HG03025 (cell line): Measurements from ENCODE around the gene IMMP2L.
"Not testable (repeated sequence)": the region's sequence is repeated elsewhere in the genome, so short reads cannot be mapped to it uniquely, and the experiment has no call there.

Experiments
- ATAC-seq: cut with Tn5 transposase; IDR thresholded peaks from one replicate; pipeline ENCODE4 v1.9.1; 2021; ENCODE audit warnings: mild to moderate bottlenecking, moderate library complexity; ENCODE audit not compliant: unreplicated experiment, low FRiP score

IMMP2L gene

DNA sequence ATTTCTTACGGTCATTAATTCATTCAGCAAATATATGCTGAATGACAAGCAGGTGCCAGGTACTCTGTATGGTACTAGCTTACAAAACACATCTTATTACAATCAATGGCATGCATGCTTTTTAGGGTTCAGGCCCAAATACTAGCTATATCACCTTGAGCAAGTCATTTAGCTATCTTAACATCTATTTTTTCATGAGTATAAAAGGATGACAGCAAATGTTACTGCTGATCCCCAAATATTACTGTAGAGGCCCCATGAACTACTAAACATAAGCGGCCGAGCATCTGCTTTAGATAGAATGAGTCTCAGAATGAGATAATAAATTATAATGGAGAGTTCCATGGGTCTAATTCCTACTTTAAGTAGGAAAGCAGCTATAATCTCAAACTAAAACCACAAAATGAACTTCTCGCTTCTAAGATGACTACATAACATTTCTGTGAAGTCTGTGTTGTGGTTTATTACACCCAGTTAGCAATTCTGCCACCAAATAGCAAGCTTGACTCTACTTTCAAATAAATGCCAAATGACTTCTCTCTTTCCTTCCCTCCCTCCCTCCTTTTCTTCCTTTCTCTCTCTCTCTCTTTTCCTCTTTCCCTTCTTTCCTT, 585.1 kb downstream of the IMMP2L start:
- no peak for ATAC-seq

DNA sequence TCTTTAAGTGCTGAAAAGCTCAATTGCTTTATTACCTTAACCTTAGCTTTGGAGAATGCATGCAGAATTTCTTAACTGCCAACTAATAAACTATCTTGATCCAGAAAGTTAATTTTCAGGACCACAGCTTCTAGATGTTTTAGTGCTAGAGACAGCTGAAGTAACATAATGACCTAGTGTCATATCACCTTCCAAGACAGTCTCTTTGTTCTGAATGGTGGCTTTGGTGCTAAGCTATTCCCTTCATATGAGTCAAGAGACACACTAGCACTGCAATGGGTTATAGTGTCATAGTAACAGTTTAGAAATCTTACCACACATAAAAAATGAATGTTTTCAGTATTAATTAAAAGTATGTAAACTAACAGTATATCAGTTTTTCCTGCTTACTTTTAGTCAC, 586.8 kb downstream of the IMMP2L start:
- no peak for ATAC-seq

DNA sequence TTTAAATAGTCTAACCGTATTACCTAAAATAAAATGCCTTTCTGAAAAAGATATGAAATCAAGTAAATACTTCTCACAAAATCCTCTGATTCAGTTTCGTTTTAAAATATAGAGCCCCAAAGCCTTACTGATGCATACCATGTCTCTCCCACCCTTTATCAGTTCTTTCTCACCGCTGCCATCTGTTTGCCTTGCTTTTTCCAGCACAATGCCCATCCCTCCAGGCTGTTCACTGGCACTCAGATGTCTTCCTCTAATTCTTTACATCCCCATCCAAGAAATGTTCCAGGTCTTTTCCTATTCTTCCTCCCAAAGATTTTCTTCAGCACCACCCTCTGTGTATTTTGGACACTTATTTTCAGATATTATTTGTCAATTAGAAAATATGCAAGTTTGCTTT, 587.9 kb downstream of the IMMP2L start:
- no peak for ATAC-seq

DNA sequence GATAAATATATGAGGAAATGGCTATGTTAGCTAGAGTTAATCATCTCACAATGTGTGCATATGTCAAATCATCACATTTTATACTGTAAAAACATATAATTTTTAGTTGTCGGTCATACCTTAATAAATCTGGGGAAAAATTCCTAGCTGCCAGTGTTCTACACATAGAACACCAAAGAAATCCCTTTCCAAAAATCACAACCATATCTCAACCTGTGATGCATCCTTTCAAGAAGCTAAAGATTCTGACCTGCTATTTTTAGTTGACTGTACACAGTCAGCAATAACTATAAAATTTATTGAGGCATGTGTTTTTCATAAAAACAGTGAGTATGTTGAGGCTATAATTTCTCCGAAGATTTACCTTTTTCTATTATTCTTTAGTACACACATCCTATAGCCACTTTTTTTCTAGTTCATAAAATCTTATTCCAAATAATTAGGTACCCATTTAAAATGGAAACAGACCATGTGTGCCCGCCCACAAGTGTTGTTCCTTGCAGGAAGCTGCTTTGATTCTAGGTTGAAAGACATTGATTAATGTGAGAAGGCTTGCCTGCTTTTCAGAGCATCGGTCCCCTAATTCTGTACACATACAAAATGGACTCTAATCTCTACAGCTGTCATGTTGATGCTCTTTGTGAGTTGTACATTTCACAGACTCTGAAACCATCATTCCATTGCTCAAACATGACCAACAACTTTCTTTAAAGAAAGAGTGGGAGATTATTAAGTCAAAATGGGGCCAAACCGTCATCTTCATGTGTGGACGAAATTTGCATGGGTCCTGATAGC, 588.9 kb downstream of the IMMP2L start:
- ATAC-seq: no peak

DNA sequence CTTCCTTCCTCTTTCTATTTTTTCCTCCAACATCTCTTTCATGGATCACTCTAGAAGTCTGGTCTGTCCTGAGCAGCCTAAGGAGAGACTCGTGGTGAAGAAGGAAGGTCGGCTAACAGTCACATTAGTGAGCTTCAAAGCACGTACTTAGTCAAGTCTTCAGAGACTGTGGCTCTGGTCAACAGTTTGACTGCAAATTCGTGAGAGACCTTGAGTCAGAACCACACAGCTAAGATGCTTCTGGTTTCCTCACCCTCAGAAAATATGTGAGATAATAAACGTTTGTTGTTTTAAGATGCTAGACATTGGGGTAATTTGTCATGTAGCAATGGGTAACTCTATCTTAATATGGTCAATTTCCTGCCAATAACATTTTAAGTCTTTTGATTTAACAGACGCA, 597.5 kb downstream of the IMMP2L start:
- ATAC-seq: no peak

DNA sequence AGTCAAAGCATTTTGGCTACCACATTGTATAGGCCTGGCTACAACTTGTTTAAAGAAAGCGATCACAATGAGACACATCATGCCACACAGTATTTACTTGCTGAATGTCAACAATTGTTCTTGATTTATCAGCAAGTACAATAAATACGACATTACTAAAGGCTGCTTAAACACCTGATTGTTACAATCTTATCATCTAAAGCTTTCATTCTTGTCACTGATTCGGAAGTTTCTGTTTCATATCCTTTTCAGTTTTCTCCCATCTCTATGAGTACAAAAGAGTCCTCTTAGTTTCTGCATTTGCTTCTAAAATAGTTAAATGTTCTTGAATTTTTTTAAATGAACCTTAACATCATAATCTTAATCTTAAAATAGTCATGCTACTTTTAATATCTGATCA, 599.5 kb downstream of the IMMP2L start:
- no peak for ATAC-seq

DNA sequence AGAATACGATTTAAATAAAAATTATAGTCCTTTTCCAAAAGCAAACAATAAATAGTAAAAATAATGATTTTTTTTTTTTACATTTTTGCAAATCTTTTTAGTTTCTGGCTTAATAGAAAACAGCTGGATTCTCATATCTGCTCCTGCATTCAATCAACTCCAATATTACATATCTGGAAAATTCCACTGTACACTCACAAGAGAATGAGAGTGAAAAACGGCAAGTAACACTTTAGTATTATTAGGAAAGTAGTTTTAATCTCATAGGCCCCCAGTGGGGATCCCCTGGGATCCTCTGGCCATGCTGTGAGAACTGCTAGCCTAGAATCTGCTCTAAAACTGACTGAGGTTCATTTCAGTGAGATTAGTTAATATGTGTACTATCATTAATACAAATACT, 599.9 kb downstream of the IMMP2L start:
- ATAC-seq: no peak

DNA sequence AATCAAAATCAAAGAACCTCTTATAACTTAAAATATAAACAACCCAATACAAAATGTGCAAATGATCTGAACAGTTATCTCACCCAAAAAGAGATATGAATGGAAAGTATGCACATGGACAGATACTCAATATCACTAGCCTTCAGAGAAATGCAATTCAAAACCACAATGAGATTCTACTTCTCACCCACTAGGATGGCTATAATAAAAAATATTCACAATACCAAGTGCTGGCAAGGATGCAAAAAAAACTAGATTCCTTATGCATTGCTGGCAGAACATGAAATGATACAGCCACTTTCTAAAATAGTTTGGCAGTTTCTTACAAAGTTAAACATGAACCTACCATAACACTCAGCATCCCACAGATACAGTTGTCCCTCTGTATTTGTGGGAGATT, 601.5 kb downstream of the IMMP2L start:
- ATAC-seq: no peak

DNA sequence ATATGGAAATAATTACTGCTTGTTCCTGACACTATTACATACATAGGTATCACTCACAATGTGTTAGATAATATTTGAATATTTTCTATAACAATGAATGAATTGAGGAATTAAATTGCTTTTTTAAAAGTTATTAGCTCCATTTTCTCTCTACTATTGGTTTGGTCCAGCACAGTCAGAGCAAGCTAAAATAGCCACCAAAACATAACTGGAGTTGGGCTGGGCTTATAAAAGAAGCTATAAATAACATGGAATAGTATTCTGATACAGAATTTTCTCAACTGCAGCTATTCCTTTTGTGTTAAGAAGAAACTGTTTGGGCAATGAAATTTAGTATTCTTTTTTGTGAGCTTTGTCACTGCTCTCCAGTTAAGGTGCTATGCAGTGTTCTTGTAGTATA, 614.0 kb downstream of the IMMP2L start:
- ATAC-seq: no peak

DNA sequence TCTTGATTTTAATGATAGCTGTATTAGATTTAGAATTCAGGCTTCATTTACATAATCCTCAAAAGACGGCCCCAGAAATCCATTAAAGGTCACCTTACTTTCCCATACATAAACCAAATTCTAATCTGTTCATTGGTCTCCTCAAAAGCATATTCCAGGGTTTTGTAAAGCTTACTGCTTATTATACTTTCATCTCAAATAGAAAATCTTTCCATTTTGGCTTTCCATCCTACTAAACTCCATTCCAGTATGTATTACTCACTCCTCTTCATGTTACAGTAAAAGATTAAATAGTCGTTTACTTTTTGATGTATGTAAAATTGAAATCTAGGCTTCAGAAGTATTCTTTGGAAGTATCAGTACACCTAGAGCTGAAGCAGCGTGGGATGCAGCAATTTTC, 614.9 kb downstream of the IMMP2L start:
- no peak for ATAC-seq

DNA sequence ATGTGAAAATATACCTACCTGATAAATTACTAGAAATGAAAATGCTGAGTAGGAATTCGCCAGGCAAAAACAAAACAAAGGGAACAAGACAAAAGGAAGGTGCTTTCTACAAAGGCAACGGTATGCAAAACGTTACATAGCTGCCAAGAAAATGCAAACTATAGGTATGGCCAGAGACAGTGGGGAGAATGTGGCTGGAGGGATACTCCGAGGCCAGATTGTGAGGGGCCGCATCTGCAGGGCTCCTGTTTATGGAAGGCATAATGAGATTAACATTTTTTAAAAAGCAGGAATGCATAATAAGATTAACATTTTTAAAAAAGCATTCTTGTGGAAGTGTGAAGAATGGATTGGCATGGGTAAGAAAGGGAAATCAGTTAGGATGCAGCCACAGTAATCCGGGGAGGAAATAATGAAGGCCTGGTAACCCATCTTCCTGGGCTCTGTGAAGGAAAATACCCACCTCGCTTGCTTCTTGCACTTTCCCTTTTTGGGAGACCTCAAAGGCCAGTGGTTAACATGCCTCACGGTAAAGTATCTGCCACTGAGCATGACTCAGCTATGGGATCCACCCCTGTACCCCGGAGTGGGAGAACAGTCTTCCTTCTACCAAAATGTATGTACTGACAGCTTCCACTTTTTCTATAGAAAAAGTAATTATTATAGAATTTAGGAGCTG, 617.2 kb downstream of the IMMP2L start:
- no peak for ATAC-seq

DNA sequence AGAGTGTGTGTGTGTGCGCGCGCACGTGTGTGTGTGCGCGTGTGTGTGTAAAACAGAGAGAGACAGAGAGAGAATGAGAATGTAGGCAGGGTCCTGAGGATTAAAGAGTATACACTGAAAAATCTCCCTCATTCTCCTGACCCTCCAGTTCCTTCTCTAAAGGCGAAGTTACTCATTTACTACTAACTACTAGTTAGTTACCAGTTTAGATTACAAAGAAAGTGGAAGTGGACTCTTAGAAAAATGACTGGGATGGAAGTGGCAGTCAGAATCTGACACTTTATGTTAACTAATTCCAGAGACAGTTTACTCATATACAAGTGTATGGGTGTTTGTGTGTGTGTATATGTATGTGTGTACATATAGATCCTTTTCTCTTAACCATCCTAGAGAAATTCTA, 617.8 kb downstream of the IMMP2L start:
- ATAC-seq: no peak

DNA sequence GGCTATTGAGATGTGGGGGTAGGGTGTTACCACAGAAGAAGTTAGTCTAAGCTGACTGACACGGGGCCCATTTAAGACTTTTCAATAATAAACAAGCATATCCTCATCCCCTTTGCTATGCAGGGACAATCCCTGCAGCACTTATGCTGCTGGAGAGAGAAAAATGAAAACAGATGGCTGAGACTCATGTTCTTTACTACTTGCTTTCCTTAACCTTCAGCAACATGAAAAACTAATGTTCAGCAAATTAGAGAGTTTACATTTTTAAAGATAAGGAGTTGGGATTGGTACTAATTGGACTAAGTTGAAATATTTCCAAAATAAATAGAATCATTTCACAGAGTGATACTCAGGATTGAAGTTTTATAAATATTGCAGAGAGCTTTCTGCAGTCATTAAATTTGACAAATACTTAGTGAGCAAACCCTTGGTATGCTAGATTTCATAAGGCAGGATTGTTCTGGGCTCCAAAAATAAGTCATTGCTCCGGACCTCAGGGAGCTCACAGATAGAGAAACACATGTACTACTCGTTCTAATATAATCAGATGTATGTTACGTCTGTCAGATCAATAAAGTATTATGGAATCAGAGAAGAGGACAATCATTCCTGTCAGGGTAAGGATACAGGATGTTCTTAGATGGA, 618.5 kb downstream of the IMMP2L start:
- no peak for ATAC-seq

DNA sequence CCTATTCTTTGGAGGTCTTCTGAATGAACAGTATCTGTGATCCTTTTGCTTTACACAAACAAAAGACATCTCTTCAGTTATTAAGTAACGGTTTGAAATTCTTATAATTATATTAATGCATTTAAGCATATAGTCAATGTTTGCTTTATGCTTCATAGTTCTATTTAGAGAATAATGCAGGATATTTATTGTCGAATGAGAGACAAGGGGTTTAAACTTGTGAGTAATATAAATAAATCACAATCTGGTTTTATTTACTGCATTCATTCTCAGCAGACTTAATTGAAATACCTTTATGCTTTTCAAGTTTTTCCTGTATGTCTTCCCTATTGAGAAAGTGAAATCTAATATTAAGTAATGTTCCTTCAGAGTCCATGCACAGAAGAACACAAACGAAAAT, 620.9 kb downstream of the IMMP2L start:
- no peak for ATAC-seq

DNA sequence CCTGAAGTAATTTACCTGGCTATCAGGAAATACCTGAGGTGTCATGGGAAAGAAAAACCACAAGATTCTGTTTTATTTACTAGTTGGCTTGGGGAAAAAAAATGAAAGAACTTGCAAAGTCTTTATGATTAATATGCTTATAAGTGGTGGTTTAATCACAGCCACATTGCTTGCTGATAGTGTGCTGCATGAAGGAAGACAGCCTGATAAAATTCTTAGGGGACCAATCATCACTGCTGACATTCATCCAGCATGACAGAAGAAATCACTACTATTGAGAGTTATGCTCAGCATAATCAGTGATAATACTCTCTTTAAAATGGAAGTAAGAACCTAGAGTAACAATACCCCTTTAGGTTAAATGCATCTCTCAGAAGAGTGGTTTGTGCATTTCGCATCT, 621.5 kb downstream of the IMMP2L start:
- ATAC-seq: no peak

DNA sequence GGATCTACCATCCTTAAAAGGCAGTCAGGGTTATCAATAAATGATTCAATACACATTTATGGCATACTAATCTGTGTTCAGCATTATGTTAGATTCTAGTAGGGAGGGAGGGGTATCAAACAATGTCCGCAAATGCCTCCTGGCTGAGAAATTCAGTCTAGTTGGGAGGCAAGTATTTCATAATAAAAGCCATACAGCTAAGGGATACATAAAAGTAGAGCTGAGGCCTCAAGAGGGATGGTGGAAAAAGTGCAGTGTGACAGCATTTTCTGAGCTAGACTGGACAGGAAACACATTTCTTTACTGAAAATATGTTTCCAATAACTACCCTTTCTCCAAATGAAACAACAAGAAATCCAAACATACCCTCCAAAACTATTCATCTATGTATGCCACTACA, 624.1 kb downstream of the IMMP2L start:
- no peak for ATAC-seq

DNA sequence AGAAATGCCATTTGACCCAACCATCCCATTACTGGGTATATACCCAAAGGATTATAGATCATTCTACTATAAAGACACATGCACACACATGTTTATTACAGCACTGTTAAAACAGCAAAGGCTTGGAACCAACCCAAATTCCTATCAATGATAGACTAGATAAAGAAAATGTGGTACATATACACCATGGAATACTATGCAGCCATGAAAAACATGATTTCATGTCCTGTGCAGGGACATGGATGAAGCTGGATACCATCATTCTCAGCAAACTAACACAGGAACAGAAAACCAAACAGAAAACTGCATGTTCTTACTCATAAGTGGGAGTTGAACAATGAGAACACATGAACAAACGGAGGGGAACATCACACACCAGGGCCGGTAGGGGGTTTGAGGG, 625.6 kb downstream of the IMMP2L start:
- not testable (repeated sequence) for ATAC-seq

DNA sequence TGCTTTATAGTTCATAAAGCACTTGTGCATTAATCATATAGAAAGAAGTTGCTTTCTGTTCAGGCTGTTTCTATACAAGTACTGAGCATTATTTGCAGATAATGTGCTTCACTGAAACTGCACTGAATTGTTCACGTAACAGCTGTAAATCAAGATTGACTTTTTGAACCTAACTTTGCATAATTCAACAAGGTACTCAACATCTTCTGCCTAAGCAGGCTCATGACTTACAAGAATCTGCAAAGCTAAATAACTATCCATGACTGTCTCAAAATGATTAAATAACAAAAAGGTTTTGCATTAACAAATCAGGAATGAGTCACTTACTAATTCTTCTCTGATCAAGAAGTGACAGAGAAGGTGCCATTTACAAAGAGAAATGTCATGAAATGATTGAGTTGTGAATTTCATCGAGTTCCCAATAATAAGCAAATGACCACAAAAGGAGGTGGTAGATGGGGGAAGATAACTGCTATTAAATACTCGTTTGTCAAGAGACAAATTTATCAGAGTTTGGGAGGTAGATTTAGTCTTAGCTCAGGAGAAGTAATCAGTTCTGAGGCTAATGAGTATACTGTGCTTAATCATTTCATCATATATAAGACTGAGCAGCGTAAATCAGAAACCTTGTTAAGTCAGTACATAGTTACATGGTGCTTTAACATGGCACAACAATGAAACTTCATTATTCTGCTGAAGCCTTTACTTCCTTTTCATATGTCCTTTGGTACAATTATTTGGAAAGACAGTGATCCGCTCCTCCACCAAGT, 632.6 kb downstream of the IMMP2L start:
- ATAC-seq: no peak

DNA sequence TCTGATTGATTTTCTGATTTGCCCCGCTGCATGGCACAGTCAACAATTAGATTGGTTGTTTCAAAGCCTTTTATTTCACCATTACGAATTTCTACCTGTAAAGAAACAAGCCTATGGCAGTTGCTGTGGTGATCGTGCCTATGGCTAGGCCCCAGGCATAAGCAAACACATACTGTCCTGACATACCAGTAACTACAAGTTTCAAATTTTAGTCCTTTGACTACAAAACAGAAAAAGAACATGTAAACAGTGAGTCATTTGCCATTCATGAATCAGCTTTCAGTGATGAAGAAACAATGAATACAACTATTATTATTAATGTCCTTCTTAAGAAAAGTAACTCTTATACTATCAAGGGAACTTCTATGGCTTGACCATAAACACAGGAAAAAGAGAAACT, 639.4 kb downstream of the IMMP2L start:
- no peak for ATAC-seq

DNA sequence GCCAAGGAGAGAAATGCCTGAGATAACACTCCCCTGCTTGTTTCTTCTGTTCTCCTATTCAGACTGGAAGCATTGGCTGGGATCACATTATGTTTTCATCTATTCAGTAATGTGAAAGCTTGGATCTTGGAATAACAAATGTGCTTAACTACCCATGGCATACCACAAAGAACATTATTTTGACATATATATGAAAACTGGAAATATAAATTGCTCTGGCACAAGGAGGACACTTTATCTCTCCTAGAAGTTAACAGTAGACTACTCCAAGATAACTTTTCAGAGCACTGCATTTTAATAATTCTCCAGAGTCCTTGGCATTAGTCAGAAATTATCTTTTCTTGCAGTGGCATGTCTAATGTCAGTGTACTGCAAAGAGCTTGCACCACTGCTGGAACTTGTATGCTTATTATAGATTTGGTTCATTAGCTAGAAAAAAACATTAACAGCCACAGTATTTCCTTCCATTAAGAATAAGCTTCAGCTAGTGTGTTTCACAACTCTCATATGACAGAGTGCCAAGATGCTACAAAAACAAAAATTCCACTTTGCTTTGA, 640.6 kb downstream of the IMMP2L start:
- ATAC-seq: no peak
